Stimulated activated CD8-positive, alpha-beta memory T cell treated with anti-CD3 and anti-CD28 coated beads, Interleukin-2, amount 100 ng/mL, for 1 hour (primary cell): ENCODE measurements around the gene MROH2A.
"Not testable (repeated sequence)": the region's sequence is repeated elsewhere in the genome, so short reads cannot be mapped to it uniquely, and the experiment has no call there.

Source experiments
- DNase-seq, 2 donors: peaks; one replicate each; pipeline ENCODE4 v3.0.0-alpha.2; 2020; ENCODE audit warnings: low read depth in 2 of 2

The MROH2A gene, protein sequence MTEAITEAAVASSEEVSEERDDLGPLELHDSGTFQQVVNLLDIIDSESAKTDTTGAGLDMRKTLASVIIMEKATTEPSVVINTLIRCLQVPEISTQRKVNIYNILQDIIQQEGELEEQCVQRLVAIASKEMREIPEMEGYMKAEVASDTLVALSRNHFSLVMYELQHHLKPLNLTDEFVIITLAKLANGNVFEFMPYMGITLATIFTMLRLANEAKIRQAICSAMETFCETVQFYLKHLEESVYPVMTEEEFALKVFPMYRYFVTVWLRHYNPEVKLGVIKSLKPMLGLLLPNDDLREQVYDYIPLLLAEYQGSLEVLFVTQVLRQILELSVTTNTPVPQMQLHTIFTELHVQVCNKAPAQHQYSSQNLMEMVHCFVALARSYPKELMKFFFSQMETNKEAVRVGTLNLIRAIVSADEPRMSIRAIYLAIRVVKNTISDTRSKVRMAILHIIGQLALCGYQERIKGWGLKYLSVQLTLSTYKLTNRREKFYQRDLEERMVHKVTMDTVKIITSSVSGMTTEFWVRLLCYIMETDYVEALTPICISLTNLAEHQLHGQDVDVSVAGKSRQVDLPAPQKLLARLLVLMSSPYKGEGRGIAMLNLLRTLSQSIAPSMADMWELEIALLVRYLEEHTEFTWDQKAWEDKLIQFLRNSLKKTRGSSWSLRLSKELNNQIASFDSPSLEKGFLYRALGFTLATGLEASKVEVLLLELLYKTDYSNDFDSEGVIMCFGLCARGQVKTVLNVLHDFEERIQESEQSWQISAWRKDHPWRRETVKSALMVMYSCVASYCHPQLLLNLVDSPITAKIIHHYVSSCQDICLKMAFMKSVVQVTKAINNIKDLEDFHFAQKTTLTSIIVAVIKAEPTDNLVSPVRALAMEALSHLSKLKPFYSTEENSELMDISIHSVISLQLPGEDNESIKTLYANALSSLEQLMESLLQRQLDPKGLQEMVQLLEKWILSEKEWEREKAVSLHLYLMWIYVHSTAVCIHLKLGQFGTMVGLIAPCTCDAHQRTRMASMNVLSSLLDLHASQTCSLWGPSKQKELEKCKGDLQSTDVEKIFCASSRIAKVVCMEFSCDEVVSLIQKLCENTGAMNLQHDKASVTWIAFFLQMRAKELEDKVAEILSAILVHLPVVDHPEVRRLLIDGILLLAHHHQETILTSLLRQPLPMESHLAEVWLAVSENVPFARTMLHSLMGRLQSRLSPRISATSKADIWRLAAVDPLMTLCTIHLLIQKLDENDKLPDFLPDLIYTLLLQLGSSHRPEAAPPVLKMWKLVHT (N-terminal part only)

DNA sequence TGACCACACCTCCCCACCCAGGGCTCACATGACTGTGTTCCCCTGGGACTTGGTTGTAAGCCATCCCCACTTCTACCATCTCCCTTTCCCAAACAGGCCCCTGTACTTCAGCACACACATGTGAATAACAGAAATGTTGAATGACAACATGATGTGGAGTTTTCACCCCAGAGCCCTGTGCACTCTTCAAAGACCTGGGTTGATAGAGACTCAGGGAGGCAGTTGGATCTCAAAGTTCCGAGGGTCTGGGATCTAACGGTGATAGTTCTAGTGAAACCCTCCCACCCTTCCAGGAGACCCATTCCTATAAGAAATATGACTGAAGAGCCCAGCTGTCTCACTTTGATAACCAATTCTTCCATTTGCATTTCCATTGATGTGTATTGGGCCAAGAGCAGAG is at the start of gene MROH2A:
Gene MROH2A (plus strand): TSS at position 301 of the 400 bp plus-strand sequence. CDS start 1,029 bp downstream, outside the sequence.
- no peak for DNase-seq

DNA sequence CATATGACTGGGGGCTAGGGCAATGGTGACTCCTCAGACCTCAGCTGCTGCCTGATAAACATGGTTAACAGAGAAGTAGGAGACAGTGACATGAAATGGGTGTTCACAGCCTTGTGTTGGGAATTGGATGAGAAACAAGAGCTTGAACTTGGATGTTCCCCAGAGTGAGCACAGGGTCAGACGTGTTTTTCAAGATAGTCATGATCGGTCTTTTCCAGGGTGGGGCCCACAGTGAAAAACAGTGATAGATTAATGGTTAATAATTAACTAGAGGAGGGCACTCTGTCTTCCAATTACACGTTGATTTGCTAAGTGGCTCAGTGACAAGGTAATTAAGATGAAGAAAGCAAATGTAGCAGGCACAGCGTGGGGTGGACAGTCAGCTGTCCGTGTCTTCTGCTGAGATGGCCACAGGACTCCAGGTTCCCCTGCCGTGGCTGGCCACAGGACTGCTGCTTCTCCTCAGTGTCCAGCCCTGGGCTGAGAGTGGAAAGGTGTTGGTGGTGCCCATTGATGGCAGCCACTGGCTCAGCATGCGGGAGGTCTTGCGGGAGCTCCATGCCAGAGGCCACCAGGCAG is 49.3 kb upstream of the MROH2A start, which contains the start of gene UGT1A3:
Gene UGT1A3 (plus strand): TSS at position 320 of the 579 bp plus-strand sequence. CDS start 85 bp downstream, at position 405.
- no peak for DNase-seq

DNA sequence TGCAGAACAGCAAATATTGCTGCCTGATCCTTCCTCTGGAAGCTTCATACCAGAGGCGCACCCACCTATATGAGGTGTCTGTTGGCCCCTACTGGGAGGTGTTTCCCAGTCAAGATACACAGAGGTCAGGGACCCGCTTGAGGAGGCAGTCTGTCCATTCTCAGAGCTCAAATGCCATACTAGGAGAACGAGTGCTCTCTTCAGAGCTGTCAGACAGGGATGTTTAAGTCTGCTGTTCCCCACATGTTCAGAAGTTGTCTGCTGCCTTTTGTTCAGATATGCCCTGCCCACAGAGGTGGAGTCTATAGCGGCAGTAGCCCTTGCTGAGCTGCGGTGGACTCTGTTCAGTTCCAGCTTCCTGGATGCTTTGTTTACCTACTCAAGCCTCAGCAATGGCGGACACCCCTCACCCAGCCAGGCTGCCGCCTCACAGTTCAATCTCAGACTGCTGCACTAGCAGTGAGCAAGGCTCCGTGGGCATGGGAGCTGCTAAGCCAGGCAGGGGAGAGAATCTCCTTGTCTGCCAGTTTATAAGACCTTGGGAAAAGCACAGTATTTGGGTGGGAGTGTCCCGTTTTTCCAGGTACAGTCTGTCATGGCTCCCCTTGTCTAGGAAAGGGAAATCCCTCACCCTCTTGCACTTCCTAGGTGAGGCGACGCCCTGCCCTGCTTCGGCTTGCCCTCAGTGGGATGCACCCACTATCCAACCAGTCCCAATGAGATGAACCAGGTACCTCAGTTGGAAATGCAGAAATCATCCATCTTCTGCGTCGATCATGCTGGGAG is 41.1 kb upstream of the MROH2A start:
- DNase-seq, result not testable (repeated sequence)

DNA sequence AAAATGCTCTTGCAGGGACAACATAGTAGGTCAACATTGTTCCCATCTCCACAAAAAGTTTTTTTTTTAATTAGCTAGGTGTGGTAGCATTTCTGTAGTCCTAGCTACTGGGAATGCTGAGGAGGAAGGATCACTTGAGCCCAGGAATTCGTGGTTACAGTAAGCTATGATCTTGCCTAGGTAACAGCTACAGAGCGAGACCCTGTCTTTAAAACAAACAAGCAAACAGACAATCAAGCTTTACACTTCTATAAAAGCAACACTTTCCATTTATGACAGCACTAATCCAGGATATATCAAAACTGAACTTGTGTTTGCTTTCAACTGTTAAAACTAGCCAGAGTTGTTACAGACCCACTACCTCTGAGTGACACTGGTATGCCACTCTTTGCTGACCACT is 37.3 kb upstream of the MROH2A start:
- DNase-seq, result no peak

DNA sequence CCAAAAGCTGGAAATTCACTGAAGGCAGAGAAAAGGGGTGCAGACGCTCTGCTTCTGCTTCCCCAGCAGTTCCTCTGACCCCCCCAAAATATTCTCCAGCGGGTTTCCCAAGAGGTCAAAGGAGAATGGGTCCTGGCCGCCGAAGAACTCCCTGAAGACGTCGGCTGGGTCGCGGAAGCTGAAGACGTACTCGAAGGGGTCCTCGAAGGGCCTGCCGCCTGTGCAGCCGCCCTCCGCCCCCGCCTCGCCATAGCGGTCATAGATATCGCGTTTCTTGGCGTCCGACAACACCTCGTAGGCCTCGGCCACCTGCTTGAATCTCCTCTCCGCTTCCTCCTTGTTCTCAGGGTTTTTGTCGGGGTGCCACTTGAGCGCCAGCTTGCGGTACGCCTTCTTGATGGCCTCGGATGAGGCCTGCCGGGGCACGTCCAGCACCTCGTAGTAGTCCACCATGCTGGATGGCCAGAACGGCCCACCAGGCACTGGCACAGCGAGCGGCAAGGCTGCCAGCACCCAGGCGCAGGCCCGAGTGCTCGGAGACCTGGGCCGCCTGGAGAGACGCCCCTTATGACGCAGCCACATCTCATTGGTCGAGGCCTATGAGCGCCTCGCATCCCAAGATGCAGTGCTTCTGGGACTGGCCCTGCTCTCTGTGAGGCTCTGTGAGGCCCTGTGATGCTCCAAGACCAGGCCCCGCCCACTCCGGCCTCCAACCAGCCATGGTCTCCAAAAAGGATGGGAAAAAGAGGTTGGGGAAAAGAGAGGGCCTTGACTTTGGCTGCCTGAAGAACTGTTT is 34.5 kb upstream of the MROH2A start:
- DNase-seq, result no peak

DNA sequence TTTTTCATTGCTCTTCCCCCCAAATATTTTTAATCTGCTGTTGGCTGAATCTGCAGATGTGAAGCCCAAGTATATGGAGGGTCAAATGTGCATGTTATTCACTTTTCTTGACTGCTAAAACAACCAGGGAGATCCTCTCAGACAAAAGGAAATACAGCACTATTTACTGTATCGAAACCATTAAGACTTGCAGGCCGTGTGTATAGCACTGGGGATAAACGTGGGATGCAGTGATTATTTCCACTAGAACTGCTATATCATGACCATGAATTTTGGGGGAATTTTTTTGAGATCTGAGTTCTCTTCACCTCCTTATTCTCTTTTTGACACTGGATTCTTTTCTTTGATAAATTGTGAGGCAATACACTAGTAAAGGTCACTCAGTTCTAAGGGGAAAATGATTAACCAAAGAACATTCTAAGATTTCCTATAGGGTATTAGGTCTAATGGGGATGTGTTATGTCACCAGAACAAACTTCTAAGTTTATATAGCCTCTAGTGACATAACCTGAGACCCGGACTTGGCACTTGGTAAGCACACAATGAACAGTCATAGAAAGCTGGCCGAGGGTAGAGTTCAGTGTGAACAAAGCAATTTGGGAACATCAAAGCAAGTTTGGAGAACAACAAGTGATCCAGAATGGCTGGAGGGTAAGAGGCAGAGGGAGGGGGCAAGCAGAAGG is 32.9 kb upstream of the MROH2A start:
- DNase-seq, result no peak

DNA sequence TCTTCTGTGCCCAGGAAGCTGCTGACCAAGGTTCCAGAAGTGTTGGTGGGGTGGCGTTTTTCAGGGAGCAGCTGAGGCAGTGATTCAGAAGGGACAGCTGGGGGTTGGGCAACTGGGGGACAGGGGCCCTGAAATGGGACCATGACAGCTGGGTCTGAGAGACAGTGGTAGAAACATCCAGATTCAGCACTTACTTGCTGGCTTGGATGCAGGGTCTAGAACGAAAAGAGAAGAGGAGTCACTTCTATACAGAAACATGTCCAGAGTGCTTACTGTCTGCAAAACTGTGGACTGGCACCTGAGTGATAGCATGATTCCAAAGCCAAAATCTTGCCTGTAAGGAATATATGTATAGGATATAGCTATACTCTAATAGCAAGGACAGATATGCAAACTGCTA is 32.3 kb upstream of the MROH2A start:
- DNase-seq, result not testable (repeated sequence)

DNA sequence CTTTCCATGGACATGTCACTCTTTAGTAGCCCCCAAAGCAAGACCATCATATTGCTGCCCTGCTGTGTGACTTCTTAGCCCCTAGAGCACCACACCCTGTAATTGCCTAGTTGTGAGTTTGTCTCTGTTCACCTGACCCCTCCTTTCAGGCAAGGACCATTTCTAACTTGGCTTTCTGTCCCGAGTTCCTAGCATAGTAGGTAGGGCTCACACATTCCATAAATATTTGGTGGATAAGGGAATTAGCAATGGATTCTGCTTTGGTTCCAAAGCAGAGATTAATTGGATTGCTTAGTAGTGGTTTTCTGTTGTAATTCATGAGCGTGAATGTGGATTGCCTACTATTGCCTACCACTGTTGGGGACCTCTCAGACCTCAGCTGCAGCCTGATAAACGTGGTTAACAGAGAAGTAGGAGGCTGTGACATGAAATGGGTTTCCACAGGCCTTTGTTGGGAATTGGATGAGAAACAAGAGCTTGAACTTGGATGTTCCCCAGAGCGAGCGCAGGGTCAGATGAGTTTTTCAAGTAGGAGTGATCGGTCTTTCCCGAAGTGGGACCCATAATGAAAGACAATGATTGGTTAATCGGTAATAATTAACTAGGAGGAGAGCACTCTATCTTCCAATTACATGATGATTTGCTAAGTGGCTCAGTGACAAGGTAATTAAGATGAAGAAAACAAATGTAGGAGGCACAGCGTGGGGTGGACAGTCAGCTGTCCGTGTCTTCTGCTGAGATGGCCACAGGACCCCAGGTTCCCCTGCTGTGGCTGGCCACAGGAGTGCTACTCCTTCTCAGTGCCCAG is 31.5 kb upstream of the MROH2A start:
- no peak for DNase-seq

DNA sequence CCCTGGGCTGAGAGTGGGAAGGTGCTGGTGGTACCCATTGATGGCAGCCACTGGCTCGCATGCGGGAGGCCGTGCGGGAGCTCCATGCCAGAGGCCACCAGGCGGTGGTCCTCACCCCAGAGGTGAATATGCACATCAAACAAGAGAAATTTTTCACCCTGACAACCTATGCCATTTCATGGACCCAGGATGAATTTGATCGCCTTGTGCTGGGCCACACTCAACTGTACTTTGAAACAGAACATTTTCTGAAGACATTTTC is 30.9 kb upstream of the MROH2A start:
- DNase-seq, result no peak

DNA sequence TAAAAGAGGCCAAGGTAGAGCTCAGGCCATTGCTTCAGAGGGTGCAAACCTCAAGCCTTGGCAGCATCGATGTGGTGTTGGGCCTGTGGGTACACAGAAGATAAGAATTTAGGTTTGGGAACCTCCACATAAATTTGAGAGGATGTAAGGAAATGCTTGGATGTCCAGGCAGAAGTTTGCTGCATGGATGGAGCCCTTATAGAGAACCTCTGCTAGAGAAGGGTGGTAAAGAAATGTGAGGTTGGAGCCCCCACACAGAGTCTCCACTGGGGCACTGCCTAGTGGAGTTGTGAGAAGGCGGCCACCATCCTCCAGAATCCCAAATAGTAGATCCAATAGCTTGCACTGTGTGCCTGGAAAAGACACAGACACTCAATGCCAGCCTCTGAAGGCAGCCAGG is 27.4 kb upstream of the MROH2A start:
- DNase-seq, result not testable (repeated sequence)

DNA sequence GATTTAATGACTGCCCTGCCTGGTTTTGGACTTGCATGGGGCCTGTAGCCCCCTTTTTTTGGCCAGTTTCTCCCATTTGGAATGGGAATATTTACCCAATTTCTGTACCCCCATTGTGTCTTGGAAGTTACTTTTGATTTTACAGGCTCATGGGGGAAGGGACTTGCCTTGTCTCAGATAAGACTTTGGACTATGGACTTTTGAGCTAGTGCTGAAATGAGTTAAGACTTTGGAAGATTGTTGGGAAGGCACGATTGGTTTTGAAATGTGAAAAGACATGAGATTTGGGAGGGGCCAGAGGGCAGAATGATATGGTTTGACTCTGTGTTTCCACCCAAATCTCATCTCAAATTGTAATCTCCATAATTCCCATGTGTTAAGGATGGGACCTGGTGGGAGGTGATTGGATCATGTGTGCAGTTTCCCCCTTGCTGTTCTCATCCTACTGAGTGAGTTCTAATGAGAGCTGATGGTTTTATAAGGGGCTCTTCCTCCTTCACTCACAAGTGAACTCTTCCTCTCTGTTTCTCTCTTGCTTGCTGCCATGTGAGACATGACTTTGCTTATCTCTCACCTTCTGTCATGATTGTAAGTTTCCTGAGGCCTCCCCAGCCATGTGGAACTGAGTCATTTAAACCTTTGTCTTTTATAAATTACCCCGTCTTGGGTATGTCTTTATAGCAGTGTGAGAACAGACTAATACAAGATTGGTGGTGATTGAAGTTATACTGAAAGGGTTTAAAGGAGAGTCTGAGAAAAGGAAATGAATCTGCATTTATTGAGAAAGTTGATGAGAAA is 26.7 kb upstream of the MROH2A start:
- DNase-seq, result not testable (repeated sequence)

DNA sequence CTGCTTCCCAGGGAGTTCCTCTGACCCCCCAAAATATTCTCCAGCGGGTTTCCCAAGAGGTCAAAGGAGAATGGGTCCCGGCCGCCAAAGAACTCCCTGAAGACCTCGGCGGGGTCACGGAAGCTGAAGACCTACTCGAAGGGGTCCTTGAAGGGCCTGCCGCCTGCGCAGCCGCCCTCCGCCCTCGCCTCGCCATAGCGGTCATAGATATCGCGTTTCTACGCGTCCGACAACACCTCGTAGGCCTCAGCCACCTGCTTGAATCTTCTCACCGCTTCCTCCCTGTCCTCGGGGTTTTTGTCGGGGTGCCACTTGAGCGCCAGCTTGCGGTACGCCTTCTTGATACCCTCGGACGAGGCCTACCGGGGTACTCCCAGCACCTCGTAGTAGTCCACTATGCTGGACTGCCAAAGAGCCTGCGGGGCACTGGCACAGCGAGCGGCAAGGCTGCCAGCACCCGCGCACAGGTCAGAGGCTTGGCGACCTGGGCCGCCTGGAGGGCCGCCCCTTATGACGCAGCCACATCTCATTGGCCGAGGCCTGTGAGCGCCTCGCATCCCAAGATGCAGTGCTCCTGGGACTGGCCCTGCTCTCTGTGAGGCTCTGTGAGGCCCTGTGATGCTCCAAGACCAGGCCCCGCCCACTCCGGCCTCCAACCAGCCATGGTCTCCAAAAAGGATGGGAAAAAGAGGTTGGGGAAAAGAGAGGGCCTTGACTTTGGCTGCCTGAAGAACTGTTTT is 23.1 kb upstream of the MROH2A start:
- no peak for DNase-seq

DNA sequence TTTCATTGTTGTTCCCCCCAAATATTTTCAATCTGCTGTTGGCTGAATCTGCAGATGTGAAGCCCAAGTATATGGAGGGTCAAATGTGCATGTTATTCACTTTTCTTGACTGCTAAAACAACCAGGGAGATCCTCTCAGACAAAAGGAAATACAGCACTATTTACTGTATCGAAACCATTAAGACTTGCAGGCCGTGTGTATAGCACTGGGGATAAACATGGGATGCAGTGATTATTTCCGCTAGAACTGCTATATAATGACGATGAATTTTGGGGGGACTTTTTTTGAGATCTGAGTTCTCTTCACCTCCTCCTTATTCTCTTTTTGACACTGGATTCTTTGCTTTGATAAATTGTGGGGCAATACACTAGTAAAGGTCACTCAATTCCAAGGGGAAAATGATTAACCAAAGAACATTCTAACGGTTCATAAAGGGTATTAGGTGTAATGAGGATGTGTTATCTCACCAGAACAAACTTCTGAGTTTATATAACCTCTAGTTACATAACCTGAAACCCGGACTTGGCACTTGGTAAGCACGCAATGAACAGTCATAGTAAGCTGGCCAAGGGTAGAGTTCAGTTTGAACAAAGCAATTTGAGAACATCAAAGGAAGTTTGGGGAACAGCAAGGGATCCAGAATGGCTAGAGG is 21.6 kb upstream of the MROH2A start:
- DNase-seq, result no peak

DNA sequence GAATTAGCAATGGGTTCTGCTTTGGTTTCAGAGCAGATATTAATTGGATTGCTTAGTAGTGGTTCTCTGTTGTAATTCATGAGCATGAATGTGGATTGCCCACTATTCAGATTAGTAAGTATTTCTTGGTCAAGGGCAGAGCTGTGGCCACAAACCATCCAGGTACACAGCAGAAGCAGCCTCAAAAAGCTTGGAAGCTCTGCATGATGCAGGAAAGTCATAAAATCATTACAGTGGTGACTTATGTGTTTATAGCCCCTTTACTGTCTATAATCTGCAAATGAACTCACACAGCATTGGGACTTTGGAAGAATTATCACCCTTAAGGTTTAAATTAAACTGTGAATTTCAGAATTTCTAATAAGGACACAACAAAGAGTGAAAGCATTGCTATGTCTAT is 20.0 kb upstream of the MROH2A start:
- no peak for DNase-seq

DNA sequence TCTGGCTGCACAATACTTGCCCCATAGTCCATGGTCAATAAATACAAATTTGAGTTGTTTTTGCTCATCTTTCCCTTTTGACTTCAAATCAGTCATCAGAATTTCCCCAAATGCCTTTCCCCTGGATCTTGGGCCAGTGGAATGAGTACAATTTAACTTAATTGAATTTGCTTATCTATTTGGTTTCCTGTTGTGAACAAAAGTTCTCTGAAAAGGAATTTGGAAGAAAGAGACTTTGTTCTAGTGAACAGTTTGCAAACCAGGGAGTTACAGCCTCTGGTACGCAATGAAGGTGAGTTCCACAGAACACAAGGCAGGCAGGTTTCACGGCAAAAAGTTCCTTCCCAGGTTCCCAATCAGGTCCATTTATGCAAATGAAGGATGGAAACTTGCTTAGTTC is 19.3 kb upstream of the MROH2A start:
- DNase-seq, result no peak

DNA sequence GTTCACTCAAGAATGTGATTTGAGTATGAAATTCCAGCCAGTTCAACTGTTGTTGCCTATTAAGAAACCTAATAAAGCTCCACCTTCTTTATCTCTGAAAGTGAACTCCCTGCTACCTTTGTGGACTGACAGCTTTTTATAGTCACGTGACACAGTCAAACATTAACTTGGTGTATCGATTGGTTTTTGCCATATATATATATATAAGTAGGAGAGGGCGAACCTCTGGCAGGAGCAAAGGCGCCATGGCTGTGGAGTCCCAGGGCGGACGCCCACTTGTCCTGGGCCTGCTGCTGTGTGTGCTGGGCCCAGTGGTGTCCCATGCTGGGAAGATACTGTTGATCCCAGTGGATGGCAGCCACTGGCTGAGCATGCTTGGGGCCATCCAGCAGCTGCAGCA is 18.1 kb upstream of the MROH2A start, which contains the start of gene UGT1A1:
Gene UGT1A1 (plus strand): TSS at position 228 of the 400 bp plus-strand sequence. CDS start 18 bp downstream, at position 246.
- DNase-seq, result no peak
